Measurements from ENCODE around the gene DOHH.
A peak's percentile ranks its signal among the peaks of the same experiment; 100 is the strongest.

Gene DOHH

GRCh38 chr19:3547301-3547731 lies 46.8 kb upstream of the DOHH start (continued):
- TF ChIP-seq ELK4 (IDR thresholded peaks at IDR 0.05; ENCODE audit: borderline replicate concordance, low read depth, low read length) (no peak), ZNF580 (tag by site-specific recombination; IDR thresholded peaks at IDR 0.05) (0 out of 2 replicates have a peak, but pooled peaks have one; percentile 29), ZNF560 (tag by site-specific recombination; IDR thresholded peaks at IDR 0.05; ENCODE audit: borderline replicate concordance) (no peak), SCRT1 (tag by site-specific recombination; IDR thresholded peaks at IDR 0.05; ENCODE audit: borderline replicate concordance) (peak; percentile 67; the same call in 1 of the 2 replicates)
- TF ChIP-seq, protein P1, sequence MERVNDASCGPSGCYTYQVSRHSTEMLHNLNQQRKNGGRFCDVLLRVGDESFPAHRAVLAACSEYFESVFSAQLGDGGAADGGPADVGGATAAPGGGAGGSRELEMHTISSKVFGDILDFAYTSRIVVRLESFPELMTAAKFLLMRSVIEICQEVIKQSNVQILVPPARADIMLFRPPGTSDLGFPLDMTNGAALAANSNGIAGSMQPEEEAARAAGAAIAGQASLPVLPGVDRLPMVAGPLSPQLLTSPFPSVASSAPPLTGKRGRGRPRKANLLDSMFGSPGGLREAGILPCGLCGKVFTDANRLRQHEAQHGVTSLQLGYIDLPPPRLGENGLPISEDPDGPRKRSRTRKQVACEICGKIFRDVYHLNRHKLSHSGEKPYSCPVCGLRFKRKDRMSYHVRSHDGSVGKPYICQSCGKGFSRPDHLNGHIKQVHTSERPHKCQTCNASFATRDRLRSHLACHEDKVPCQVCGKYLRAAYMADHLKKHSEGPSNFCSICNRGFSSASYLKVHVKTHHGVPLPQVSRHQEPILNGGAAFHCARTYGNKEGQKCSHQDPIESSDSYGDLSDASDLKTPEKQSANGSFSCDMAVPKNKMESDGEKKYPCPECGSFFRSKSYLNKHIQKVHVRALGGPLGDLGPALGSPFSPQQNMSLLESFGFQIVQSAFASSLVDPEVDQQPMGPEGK (tag by site-specific recombination; IDR thresholded peaks at IDR 0.05): 0 out of 2 replicates have a peak, but pooled peaks have one; percentile 13

GRCh38 chr19:3546119-3546518 lies 45.6 kb upstream of the DOHH start:
- H3K4me3 ChIP-seq (ENCODE audit: low read depth, low read length): no peak overlapping the region
- H3K27ac ChIP-seq (ENCODE audit: extremely low read depth, low read depth, low read length): no peak overlapping the region
- TF ChIP-seq TCF7L2 (IDR thresholded peaks at IDR 0.05; ENCODE audit: borderline replicate concordance, low read depth, low read length) (no peak), INSM2 (tag by site-specific recombination; IDR thresholded peaks at IDR 0.05) (no peak), ZNF843 (tag by site-specific recombination; IDR thresholded peaks at IDR 0.05) (no peak), HIC1 (tag by site-specific recombination; IDR thresholded peaks at IDR 0.05) (0 out of 2 replicates have a peak, but pooled peaks have one; percentile 28), ZNF404 (tag by site-specific recombination; IDR thresholded peaks at IDR 0.05) (no peak), ZNF132 (tag by site-specific recombination; IDR thresholded peaks at IDR 0.05; ENCODE audit: borderline replicate concordance) (no peak), ZNF280D (tag by site-specific recombination; IDR thresholded peaks at IDR 0.05) (no peak)
- CTCF ChIA-PET: interaction anchor here (0.6 to 2.8 kb wide), 11 partner anchors 9 to 657 kb away, joined by 3 to 21 read pairs (median 3); no protein-coding TSS in a partner anchor
- no peaks in the 10 kb centered on the region for H3K4me1 ChIP-seq (ENCODE audit: control insufficient read depth, insufficient read depth, low read length)
- peaks cover 0 to 48% of the 10 kb centered on the region in 2 experiments; a peak in 2 of 3 replicates for H3K36me3 ChIP-seq (ENCODE audit: control insufficient read depth in 2 of 2, insufficient read depth in 1 of 2, low read length in 2 of 2)
- POLR2A ChIA-PET: no interaction called here
- H3K9me3 ChIP-seq (ENCODE audit: control insufficient read depth, insufficient read depth, low read depth, low read length): no peaks in the 10 kb centered on the region

Data from HEK293 (cell line).